HEK293T (cell line): ENCODE results near the gene METAP1D.
"Not testable (repeated sequence)": the region's sequence is repeated elsewhere in the genome, so short reads cannot be mapped to it uniquely, and the experiment has no call there.

Source experiments
- CTCF ChIA-PET: fragments of 350-600 bp; formaldehyde crosslinking; extraction: SDS; loops from one replicate; lab custom pipeline; 2021; ENCODE audit warnings: antibody characterized with exemption, inconsistent platforms; lab: Yijun Ruan, JAX
- POLR2A ChIA-PET: fragments of 350-600 bp; formaldehyde crosslinking; extraction: SDS; loops from one replicate; lab custom pipeline; 2020; ENCODE audit warnings: antibody characterized with exemption, inconsistent platforms; lab: Yijun Ruan, JAX
- DNase-seq: peaks from one replicate; pipeline ENCODE4 v3.0.0; 2012; ENCODE audit warnings: mixed read lengths; ENCODE audit errors: extremely low spot score
- ARNT ChIP-seq: fragments of 450-650 bp; IDR thresholded peaks from 2 replicates; pipeline ENCODE4 v1.6.1; 2017; ENCODE audit warnings: mild to moderate bottlenecking
- BHLHE40 ChIP-seq: fragments of 450-650 bp; IDR thresholded peaks from 2 replicates; pipeline ENCODE4 v1.6.1; 2016; ENCODE audit warnings: mild to moderate bottlenecking, moderate library complexity, borderline replicate concordance
- CTBP1 ChIP-seq: fragments of 450-650 bp; IDR thresholded peaks from 2 replicates; pipeline ENCODE4 v1.6.1; 2016; ENCODE audit warnings: borderline replicate concordance
- ELF4 ChIP-seq: fragments of 450-650 bp; IDR thresholded peaks from 2 replicates; pipeline ENCODE4 v1.6.1; 2017; ENCODE audit warnings: antibody characterized with exemption
- FOXA1 ChIP-seq: fragments of 450-650 bp; IDR thresholded peaks from 2 replicates; pipeline ENCODE4 v1.6.1; 2016; ENCODE audit warnings: mild to moderate bottlenecking
- FOXK2 ChIP-seq: fragments of 450-650 bp; IDR thresholded peaks from 2 replicates; pipeline ENCODE4 v1.6.1; 2016; ENCODE audit warnings: mild to moderate bottlenecking
- FOXM1 ChIP-seq: fragments of 450-650 bp; IDR thresholded peaks from 2 replicates; pipeline ENCODE4 v1.6.1; 2017; ENCODE audit warnings: mild to moderate bottlenecking, borderline replicate concordance
- HDGF ChIP-seq: fragments of 450-650 bp; IDR thresholded peaks from 2 replicates; pipeline ENCODE4 v1.6.1; 2017; ENCODE audit warnings: antibody characterized with exemption, borderline replicate concordance
- L3MBTL2 ChIP-seq: fragments of 450-650 bp; conservative IDR thresholded peaks from 2 replicates; pipeline ENCODE4 v1.6.1; 2016; ENCODE audit warnings: mild to moderate bottlenecking
- LEF1 ChIP-seq: fragments of 450-650 bp; IDR thresholded peaks from 2 replicates; pipeline ENCODE4 v1.6.1; 2017; ENCODE audit warnings: mild to moderate bottlenecking, borderline replicate concordance
- NFRKB ChIP-seq: fragments of 450-650 bp; IDR thresholded peaks from 2 replicates; pipeline ENCODE4 v1.6.1; 2016; ENCODE audit warnings: mild to moderate bottlenecking, moderate library complexity
- SP1 ChIP-seq: fragments of 450-650 bp; IDR thresholded peaks from 2 replicates; pipeline ENCODE4 v1.6.1; 2017
- SUZ12 ChIP-seq: fragments of 450-650 bp; IDR thresholded peaks from 2 replicates; pipeline ENCODE4 v1.6.1; 2016; ENCODE audit warnings: mild to moderate bottlenecking
- TARDBP ChIP-seq: fragments of 450-650 bp; IDR thresholded peaks from 2 replicates; pipeline ENCODE4 v1.6.1; 2016
- ZNF384 ChIP-seq: fragments of 450-650 bp; IDR thresholded peaks from 2 replicates; pipeline ENCODE4 v1.6.1; 2016
- TF ChIP-seq, protein P1 (sequence below): fragments of 450-650 bp; IDR thresholded peaks from 2 replicates; pipeline ENCODE4 v1.6.1; 2016

The METAP1D gene

DNA sequence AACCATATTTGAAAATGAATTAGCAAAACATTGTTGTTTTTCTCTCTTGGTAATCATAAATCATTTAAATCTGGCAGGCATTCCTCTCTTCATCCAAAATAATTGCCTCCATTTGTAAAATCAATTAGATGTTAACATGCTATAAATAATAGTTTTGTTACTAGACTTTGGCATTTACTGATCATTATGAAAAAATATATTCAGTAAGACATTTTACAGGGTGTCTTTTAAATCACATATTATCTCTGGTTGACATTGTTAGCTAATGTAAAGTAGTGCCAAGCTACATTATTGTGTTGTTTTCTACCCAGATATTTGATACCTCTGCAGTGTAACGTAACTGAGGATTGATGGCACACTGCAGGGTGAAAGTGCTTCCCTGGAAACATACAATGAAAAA is 53.7 kb downstream of the METAP1D start:
- CTCF ChIA-PET: interaction anchor here (1.1 kb wide), 1 partner anchor 19 kb away, joined by 4 read pairs; no protein-coding TSS in a partner anchor
- TF ChIP-seq TARDBP: peak; percentile 54; the same call in 1 of the 2 replicates
- peak; percentile 97 for TF ChIP-seq CTBP1
- peak; percentile 49; the same call in 1 of the 2 replicates for TF ChIP-seq ZNF384
- TF ChIP-seq ELF4: no peak
- TF ChIP-seq L3MBTL2: no peak
- TF ChIP-seq FOXA1: no peak
- TF ChIP-seq FOXK2: peak; percentile 68; the same call in 1 of the 2 replicates
- TF ChIP-seq LEF1: peak; percentile 90; the same call in 1 of the 2 replicates
- TF ChIP-seq, protein P1, sequence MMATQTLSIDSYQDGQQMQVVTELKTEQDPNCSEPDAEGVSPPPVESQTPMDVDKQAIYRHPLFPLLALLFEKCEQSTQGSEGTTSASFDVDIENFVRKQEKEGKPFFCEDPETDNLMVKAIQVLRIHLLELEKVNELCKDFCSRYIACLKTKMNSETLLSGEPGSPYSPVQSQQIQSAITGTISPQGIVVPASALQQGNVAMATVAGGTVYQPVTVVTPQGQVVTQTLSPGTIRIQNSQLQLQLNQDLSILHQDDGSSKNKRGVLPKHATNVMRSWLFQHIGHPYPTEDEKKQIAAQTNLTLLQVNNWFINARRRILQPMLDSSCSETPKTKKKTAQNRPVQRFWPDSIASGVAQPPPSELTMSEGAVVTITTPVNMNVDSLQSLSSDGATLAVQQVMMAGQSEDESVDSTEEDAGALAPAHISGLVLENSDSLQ: peak; percentile 98
- POLR2A ChIA-PET: interaction anchor here (1.0 to 2.4 kb wide), 3 partner anchors 32 to 48 kb away, joined by 3 to 16 read pairs (median 8); partner anchors contain the start of gene DLX1
- DNase-seq: no peak

DNA sequence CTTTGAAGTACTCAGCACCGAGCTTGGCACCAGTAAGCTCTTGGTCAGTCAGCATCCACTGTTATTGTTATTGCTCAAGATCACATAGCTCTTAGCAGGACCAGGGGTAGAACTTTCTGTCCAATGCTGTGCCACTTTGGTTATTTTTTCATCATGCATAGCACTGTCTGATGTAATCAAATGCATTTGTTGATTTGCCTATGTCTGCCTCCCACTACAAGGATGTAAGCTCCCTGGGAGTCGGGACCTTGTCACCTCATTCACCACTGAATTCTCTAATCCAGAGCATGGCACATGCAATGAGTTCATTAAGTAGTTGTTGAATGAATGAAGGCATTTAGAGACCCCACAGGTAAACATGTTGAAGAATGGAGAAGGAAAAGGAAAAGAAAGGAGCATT is 56.5 kb downstream of the METAP1D start:
- POLR2A ChIA-PET: interaction anchor here (0.9 to 2.8 kb wide), 3 partner anchors 29 to 45 kb away, joined by 3 to 9 read pairs (median 6); partner anchors contain the start of gene DLX1
- no peak for DNase-seq
- no peak for TF ChIP-seq HDGF
- TF ChIP-seq ARNT: no peak
- TF ChIP-seq, protein P1: no peak
- no peak for TF ChIP-seq SUZ12
- no peak for TF ChIP-seq NFRKB
- no peak for TF ChIP-seq L3MBTL2
- no peak for TF ChIP-seq CTBP1
- TF ChIP-seq TARDBP: no peak
- no peak for TF ChIP-seq FOXA1
- no peak for TF ChIP-seq FOXK2
- TF ChIP-seq LEF1: no peak
- CTCF ChIA-PET: no interaction called here

DNA sequence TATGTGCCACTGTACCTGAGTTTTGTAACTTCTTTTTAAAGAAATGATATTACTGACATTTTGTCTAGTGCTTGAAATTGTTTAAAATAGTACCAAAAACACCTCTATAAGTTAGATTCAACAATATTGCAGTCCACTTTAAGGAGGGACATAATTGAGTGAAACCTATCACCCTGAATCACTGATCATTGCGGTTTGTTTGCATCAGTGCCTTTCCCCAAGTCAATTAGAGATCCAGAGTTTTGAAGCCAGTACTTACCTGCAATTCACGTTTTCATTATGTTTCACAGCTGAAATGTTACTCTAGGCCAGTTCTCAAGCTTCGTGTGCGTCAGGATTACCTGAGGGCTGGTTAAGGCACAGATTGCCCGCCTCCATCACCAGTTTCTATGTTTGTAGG is 58.9 kb downstream of the METAP1D start:
- CTCF ChIA-PET: no interaction called here
- POLR2A ChIA-PET: interaction anchor here (1.8 to 2.8 kb wide), 2 partner anchors 26 to 43 kb away, joined by 6 to 9 read pairs; partner anchors contain the start of gene DLX1
- DNase-seq: no peak
- TF ChIP-seq HDGF (no peak), FOXK2 (no peak), TARDBP (no peak)

DNA sequence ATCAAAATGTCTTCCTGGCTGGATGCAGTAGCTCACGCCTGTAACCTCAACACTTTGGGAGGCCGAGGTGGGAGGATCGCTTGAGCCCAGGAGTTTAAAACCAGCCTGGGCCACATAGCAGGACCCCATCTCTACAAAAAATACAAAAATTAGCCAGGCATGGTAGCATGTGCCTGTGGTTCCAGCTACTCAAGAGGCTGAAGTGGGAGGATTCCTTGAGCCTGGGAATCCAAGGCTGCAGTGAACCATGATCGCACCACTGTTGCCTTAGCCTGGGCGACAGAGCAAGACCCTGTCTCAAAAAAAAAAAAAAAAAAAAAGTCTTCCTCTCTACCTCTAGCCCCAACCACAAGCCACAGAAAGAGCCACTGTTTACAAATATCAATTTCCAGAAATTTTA is 60.4 kb downstream of the METAP1D start:
- DNase-seq, POLR2A ChIA-PET: not testable (repeated sequence)
- CTCF ChIA-PET: interaction anchor here (0.7 kb wide), 1 partner anchor 54 kb away, joined by 3 read pairs; no protein-coding TSS in a partner anchor
- TF ChIP-seq ZNF384: peak; percentile 35; the same call in 1 of the 2 replicates

DNA sequence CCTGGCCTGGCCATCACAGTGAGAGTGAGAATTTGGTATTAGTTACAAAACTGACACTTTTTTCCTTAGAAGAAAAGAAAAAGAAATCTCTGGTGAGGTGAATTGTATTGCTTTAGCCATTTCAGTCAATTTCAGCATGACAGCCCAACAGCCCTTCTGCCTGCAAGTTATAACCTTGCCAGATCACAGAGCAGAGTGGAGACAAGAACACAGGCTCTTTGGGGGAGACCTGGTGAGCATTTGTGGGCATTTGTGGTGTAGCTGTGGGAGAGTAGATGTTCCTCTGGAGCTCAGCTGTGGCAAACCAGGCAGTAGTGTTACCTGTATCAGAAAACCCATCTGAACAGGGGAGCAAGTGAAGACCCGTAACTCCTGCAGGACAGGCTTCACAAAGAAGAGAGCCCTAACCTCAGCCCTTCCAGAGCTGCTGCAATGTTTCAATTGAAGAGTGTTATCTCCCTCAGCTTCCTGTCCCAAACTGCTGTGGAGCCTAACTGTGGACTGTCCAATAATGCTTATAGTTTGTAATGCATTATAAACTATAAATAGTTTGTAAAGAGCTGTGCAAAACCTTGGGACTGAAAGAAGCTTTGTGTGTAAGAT is 62.8 kb downstream of the METAP1D start:
- no peak for DNase-seq
- POLR2A ChIA-PET: interaction anchor here (1.0 to 1.6 kb wide), 4 partner anchors 23 to 39 kb away, joined by 3 to 6 read pairs (median 4); partner anchors contain the start of gene DLX1
- TF ChIP-seq BHLHE40: no peak
- TF ChIP-seq FOXM1: no peak
- no peak for TF ChIP-seq ZNF384
- no peak for TF ChIP-seq NFRKB
- no peak for TF ChIP-seq SP1
- TF ChIP-seq, protein P1: no peak
- TF ChIP-seq SUZ12: no peak
- no peak for TF ChIP-seq LEF1
- no peak for TF ChIP-seq CTBP1
- no peak for TF ChIP-seq L3MBTL2
- TF ChIP-seq HDGF: no peak
- TF ChIP-seq FOXA1: no peak
- TF ChIP-seq TARDBP: no peak
- no peak for TF ChIP-seq ELF4
- no peak for TF ChIP-seq ARNT
- TF ChIP-seq FOXK2: no peak
- CTCF ChIA-PET: no interaction called here

DNA sequence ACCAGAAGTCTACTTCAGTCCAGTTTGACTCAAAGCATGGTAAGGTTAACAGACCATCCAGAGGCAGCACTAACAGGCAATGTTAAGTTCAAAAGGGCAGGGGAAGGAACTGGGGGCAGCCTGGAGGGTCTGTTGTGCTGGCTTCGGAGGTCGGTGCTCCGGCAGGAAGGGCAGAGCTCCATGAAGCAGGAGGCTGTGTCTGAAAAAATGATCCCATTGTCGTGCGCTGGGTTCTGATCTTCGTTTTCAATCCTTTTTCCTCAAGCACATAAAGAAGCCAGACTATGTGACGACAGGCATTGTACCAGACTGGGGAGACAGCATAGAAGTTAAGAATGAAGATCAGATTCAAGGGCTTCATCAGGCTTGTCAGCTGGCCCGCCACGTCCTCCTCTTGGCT is 63.7 kb downstream of the METAP1D start:
- ChIA-PET CTCF (no interaction called here), POLR2A (interaction anchor here (1.0 to 1.6 kb wide), 3 partner anchors 22 to 36 kb away, joined by 3 to 6 read pairs (median 5); partner anchors contain the start of gene DLX1)
- no peak for TF ChIP-seq BHLHE40
- no peak for DNase-seq
